AML-193 (cell line): ENCODE measurements around the gene ANKRD33B.

Experiments
- DNase-seq, 2 experiments: peaks; one replicate each; lab custom pipeline; 2025; lab: John Stamatoyannopoulos, UW

Gene ANKRD33B

DNA sequence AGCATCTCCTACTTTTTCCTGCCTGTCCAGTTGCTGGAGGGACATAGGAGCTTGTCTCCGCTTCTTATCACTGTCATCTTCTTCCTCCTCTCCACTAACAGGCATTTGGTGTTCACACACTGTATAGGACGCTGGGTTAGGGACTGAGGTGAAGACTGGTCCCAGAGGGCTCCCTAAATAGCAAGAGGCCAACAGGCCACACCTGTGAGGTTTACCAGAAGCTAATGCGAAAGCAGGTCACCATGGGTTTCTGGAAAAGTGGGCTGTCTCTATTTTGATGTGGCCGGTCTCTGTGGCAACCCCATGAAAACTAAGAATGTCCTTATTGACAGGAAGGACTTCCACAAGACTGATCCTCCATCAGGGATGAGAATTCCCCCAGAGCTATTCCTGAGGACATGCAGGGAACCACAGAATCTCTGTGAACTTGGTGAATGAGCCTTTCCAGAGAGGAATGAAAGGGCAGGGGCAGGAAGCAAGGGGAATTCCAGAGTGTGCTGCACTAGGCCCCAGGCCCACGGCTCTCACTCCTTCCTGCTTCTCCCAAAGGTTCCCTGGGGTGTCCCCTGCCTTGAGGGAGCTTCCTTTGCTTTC, 135.5 kb downstream of the ANKRD33B start:
- no peak for DNase-seq

DNA sequence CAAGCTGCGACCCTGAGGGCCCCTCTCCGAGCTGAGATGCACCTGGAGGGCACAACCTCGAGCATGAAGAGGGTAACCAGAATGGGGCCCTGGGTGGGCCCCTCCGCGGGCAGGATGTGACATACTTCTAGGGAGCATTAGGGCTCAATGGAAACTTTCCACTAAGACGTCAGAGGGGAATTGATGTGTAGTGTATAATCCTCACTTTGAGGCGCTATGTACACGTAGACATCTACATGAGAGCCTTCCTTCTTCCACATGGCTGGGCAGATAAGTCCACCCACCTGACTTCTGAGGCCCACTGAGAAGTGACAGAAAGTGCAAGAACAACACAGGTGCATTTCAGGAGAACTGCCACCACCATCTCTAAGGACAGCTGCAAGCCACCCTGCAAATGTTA, 136.1 kb downstream of the ANKRD33B start:
- DNase-seq: no peak

DNA sequence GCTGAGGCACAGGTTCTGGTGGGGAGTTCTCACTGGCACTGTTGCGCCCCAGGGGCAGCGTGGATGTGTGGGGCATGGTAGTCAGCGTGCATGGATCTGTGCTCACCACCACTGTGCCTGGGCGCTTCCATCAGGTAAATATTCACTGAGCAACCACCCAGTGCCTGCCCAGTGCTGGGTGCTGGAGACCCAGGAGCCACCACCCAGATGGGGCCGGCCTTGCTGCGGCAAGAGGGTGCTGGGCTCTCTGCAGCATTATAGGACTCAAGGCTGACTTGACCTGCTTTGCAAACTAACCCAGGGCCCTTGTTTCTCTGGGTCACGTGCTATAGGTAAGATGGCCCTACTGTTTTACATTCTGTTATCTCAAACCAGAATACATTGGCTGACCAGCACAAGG, 136.6 kb downstream of the ANKRD33B start:
- no peak for DNase-seq

DNA sequence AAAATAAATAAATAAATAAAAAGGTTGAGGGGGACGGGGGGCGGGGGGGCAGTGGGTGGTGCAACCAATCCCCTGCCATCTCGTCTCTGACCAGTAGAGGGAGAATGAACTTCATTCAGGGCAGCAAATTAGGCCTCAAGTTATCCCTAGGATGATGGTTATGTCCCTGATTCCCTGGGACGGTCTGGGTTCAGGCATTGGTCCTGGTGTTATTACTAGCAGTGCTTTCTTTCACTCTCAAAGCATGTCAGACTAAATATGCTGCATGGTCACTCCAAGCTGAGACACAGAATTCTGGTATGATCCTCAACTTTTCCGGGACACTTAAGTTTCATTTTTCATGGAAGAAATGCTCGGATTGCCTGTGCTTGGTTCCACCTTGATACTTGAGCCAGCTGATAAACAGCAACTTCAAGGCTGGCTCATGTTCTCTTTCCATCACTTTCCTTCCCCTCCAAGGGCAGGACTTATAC, 137.7 kb downstream of the ANKRD33B start:
- DNase-seq: peak; percentile 7 to 20

DNA sequence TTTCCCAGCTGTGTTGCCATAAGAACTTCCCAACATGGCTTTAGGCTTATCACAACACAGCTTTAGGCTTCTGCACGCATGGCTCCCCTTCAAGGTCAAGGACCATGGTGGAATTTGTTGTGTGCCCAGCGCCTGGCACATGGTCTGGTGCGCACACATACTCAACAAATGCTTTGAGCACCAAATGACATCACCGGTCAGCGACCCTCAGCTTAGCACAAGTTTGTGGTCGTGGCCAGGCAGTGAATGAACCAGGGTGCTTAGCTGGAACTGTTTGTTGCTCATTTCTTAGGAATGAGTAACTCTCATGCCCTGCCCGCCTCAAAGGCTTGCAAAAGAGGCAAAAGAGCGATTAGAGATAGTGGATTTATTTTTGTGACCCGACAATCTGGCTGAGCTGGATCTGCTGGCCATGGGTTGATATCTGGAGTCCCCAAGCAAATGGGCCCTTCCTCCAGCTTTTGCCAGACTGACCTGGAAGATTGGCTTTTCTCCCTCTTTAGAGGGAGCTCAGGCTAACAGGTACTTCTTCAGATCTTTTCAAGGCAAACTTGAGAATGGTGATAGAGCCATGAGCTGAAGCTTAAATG, 138.3 kb downstream of the ANKRD33B start:
- no peak for DNase-seq

DNA sequence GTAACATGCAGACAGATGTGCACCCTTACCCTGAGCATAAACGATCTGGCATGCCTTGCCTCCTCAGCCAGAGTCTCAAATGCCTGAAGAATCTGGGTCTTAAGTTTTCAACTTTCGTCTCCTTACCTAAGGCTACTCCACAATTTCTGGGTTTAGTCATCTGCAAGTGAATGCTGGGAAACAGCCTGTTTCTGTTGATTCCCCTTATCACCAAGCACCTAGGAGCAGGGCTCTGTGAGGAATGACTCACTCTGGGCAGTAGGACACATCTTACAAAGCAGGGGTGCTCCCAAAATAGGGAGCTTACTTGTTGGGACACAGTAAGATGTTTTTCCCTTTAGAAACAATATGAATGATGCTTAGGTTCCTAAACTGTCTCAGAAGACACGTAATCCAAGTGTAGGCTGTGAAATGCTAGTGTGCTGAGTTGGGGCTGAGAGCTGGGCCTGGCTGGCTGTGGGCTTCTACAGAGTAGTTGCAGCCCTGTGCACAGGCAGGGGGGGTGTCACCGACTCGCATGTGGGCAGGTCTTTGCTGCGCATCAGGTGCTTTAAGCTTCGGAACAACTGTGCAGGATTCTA, 139.1 kb downstream of the ANKRD33B start:
- DNase-seq: no peak

DNA sequence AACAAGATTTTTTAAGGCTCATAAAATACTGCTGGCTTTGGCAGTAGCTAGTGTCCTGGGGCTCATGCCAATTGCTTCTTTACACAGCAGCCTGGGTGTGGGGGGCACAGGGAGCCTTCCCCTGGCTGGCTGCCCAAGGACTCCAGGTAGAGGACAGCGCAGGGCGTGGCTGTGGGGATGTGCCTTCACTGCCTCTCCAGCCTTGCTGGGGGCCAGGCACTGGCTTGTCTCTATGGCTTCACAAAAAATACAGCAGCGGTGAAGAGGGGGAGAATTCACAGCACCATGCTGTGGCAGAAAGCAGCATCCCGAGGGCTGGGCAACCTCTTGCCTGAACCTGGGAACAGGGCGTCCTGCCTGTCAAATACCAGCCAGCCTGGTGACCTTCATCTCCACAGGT, 139.8 kb downstream of the ANKRD33B start:
- DNase-seq: no peak

DNA sequence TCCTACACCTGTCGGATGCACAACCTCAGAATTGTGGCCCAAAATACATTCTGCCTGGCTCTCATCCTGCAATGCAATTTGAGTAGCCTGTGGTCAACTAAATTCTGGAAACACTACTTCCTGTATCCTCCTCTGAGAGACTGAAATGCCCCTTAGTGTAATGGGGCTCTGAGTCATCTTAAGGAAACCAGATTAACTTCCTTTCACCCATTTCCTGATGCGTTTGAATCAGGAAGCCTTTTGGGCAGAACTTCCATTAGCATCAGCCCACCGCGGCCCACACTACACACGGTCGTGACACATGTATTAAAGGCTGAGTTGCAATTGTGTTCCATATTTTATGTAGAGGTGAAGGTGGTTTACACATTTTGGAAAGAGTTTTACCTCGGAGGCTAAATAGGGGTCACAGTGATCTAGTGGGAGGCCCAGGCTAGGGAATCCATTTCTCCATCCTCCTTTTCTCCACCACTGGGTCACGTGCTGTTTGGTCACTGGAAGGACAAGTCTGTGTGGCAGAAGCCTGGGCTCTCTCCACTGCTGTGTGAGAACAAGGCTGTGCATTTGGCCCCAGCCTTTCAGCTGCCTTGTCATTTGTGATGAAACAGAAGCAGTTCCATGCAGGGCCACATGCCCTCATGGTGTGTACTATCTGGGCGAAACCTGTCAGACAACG, 141.2 kb downstream of the ANKRD33B start:
- DNase-seq: peak; percentile 82 to 86

DNA sequence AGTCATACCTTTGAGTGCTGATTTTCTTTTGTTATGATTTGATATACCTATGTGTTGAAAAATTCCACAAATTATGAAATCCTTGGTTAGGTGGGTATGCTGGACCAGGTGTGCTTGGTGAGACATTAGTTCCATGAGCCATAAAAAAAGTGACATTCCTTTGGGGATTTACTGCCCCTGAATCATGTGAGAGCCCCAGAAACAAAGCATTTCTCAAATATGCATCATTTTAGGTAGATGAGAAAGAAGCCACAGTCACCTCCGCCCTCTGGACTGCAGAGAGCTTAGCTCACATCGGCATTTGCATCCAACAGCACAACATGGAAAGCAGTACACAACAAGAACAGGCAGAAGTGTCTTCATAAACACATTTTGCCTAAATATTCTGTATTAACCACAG, 141.9 kb downstream of the ANKRD33B start:
- DNase-seq: no peak

DNA sequence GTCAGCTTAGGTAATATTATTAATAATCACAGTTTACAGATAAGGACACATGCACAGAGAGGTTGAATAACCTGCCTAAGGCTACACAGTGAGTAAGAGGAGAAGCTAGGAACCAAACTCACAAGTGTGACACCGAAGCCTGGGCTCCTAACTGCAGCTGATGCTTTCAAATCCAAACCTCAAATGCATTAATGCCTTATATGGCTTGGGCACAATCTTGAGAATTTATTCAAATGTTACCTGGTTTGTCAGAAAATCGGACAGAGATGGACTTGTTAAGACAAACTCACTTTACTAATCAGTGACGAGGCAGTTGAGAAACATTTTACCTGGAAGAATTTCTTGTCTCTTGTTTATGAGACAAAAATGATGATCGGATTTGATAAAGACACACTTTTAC, 142.5 kb downstream of the ANKRD33B start:
- DNase-seq: no peak
